TTC549 (cell line): Measurements from ENCODE around the gene MAGEF1.

Experiments
- FAIRE-seq: peaks from 2 replicates; lab custom pipeline; 2012; peaks lifted over from hg19 to GRCh38; lab: Jason Lieb, UNC

The MAGEF1 gene, protein sequence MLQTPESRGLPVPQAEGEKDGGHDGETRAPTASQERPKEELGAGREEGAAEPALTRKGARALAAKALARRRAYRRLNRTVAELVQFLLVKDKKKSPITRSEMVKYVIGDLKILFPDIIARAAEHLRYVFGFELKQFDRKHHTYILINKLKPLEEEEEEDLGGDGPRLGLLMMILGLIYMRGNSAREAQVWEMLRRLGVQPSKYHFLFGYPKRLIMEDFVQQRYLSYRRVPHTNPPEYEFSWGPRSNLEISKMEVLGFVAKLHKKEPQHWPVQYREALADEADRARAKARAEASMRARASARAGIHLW

DNA sequence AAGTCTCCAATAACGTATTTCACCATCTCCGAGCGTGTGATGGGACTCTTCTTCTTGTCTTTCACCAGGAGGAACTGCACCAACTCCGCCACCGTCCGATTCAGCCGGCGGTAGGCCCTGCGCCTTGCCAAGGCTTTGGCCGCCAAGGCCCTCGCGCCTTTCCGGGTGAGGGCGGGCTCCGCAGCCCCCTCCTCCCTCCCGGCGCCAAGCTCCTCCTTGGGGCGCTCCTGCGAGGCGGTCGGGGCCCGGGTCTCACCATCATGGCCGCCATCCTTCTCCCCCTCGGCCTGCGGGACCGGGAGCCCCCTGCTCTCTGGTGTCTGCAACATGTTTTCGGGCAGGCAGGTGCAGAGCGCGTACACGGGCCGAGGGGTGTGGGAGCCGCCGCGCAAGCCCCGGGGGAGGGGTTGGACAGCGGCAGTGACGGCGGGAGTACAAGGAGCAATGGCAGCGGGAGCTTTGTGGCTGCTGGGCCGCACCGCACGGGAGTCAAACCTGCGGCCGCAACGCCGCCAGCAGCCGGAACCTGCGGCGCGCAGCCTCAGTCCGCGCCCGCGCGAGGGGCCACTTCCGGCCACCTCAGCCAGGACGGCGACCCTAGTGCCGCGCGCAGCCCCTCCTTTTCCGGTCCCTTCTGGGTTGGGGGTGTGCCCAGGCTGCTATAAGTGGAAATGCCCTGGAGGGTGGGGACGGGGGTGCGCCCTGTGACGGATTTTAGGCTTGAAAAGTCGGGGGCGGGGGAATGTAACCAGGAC lies at the start of gene MAGEF1:
TSS of gene MAGEF1 (minus strand) at position 572 of the 755 bp plus-strand sequence. CDS start at position 329, 243 bp downstream.
- no peak for FAIRE-seq

DNA sequence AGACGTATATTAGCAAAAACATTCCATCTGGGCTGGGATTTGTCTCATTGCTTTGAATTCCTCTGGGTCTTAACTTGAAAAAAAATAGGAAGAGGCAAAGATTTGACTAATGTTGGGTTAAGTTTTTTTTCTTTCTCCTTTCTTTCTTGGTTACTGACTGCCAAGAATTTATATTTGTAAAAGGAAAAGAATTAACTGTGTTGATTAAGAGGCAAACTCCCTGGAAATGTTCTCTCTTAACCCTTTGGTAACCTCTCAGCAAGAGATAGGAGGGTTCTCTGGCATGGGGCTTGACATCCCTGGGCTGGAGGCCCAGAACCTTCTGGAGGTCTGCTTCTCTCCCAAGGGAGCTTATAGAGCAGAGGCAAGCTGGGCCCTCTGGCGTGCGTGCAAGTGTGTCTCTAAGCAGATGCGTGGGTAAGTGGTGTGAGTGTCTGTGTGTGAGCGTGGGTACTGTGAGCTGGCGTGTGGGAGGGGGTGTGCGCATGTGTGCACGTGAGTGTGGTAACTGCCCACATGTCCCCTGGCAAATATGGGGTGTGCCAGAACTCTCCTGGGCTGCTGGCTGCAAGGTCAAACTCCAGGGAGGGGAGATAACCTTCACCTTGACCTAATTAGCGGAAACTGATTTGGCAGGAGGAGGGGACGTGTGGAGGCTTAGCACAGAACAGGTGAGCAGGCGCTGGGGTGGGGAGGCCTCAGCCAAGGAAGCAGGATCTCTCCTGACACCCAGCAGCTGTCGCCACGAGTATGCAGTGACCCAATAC lies 49.4 kb upstream of the MAGEF1 start:
- FAIRE-seq, result no peak

DNA sequence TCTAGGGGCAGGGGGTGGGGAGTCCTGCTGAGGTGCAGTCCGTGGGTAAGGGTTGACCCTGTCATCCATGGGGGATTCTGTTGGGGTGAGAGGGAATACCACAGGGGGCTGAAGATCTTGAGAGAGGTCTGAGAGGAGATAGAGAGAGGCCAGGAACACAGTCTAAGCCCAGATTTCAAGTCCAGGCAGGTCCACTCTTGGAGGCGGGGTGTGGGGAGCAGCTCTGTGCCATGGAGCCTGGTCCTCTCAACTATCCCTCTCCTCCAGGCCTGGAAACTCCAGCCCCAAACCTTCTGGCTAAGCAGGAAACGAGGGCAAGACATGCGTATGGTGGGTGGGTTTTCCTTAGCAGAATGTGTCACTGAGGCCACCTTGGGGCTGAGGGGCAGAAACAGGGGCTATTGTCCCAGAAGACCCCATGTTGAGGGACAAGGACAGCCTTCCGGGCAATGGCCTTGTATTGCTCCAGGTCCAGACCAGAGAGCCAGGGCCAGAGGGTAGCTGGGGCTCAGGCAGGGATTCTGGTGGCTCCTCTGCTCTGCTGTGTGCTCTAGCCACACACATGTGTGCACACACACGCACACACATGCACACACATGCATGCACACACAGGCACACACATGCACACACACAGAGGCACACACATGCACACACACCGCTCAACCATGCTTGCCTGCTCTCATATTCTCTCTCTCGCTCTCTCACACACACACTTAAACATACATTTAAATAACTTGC lies 48.6 kb upstream of the MAGEF1 start:
- FAIRE-seq, result no peak

DNA sequence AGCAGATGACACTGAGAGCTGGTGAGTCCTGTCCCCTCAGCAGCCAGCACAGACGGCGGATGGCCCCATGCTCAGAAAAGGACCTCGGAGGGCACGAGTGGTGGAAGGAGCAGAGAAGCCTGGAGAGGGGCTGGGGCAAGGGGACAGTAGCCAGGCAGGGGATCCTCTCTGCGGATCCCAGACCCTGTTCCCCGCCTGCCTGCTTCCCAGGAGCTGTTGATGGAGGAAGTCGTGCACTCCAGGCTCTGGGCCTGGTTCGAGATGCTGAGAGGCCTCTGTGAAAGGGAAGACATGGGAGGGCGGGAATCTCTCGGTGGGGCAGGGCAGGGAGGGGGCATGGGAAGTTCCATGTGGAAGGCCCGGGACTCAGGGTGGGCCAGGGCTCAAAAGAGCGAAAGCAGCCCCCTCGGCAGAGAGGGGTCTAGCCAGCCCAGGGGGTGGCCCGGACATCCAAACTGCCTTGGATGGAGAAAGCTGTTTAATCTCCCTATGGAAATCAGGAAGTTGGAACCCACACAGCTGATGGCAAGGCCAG lies 47.9 kb upstream of the MAGEF1 start:
- FAIRE-seq, result no peak

DNA sequence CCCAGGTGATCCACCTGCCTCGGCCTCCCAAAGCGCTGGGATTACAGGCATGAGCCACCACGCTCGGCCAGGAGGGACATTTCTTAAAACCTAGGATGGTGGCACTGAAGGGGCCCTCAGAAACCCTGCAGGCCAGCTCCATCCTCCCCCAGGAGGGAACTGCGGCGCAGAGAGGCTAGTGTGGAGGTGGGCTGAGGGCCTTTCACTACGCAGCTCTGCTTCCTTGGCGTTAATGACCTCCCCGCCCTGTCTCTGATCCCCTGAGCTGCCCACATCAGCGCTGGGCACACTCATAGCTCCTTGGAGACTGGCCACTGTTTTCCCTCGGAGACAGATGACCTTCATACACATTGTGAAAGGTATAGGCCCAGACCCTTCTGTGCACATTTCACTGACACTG lies 46.2 kb upstream of the MAGEF1 start:
- no peak for FAIRE-seq

DNA sequence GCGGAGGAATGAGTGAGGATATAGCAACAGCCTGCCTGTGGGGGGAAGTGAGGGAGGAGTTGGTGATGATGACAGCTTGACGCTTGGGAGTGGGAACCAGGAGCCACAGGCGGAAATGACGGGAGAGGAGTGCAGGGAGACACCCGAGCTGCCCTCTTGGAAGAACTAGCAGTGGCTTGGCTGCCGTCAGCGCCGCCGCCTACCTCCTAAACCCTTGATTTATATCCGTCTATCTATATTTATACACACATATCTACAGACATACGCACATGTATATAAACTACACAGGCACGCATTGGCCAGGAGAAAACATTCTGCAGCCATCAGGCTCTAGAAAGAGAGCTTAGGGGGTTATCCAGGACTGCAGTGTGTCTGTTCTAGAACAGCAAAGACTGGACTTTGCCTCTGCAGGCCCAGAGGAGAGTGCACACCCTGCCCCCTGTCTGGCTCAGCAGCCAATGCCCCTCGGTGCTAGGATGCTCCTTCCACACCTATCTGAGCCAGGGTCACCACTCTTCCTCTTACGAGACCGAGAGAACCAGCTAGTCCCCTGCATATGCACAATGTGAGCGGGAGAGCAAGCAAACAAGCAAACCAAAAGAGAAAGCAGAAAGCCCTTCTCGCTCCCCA lies 45.3 kb upstream of the MAGEF1 start:
- no peak for FAIRE-seq

DNA sequence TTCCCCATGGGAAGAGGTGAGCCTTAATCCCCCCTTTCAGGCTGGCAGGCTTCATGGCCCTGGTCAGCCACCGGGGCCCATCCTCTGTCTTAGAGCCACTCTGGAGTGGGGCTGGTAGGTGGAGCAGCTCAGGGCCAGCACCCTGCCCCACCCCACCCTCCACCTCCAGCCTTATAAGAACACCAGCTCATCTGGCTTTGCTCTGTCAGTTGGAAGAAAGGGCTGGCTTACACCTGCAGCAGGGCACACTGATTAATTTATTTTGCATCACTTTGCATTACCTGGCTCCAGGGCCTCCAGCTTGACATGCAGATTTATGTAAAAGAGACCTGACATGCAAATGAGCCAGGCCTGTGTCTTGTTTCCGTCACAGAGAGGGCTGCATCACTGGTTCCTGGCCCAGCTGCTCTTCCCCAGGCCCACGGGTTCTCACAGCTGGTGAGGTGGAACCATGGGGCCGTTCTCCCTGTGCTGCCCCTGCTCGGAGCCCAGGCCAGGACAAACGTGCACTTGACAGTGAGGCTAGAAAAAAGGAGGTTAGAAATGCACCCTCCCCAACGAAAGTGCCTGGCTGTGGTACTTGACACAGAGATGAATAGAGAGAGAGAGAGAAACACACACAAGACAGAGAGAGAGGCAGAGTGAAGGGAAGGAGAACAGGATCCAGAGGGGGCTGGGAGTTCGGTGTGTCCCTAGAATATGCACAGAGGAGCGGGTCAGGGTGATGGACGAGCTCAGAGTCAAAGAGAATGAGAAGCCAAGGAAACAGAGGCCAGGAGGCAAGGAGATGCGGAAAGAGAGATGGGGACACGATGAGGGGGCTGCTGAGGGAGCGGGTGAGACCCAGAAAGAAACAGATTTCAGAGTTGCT lies 44.5 kb upstream of the MAGEF1 start:
- FAIRE-seq, result no peak

DNA sequence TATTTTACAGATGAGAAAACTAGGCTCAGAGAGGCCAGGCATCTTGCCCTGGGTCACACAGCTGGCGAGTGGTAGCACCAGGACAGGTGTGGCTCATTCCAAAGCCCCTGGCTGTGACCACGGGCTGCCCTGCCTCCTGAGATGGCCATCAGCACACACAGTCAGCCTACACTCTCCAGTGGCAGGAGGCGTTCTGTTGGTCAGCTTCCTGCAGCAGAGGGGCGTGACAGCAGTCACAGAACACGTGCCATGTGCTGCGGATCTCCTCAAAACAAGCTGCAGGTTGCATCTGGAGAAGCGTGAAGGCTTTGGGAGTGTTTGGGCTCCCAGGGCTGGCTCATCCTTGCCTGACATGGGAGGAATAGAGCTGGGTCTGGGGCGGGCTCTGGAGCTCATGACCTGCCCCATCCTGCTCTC lies 43.5 kb upstream of the MAGEF1 start:
- FAIRE-seq, result no peak

DNA sequence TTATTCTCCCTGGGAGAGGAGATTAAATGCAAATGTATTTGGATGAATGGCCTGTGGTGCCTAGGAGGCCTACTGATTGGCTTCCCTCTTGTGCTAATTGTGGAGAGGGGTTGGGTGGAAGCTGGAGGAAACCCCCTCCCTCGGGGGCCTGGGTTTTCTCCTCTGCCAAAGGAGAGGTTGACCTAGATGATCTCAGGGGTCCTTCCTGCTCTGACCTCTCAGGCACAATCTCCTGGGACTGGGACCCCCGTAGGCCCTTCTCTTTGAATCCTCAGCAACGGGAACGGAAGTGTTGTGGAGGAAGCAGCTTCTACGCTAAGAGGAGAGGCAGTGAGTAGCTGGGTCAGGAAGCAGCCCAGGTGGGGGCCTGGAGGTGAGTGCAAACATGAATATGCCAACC lies 40.5 kb upstream of the MAGEF1 start:
- FAIRE-seq, result no peak

DNA sequence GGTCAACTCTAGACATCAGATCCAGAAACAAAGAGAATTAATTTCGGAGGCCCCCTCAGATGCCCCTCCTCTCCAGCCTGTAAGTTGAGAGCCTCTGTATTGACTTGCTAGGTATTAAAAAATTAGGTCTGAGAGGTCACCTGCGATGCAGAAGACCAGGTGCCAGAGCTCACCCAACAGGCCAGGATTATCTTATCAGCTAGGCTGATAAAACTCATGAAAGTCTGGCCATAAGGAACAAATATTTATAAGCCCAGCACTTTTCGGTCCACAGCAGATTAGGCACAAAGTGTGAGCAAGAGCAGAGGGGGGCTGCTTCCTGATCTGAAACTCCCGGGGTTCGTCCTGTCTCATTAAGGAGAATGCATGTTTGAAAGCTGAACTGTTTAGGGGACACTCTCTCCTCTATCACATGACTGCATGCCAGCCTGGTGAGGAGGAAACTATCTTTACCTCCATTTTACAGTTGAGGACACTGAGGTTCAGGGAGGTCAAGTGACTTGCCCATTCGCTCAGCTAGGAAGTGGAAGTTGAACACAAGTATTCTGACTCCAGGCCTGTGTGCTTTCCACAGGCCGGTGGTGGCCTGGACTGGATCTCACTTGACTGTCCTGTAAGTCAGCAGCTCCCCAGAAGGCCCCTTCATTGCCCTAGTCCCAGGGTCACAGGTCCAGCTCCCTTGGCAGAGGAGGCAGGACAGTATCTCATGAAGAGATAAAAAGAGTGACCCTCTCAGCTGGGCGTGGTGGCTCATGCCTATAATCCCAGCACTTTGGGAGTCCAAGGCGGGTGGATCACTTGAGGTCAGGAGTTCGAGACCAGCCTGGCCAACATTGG lies 39.6 kb upstream of the MAGEF1 start:
- FAIRE-seq, result no peak

DNA sequence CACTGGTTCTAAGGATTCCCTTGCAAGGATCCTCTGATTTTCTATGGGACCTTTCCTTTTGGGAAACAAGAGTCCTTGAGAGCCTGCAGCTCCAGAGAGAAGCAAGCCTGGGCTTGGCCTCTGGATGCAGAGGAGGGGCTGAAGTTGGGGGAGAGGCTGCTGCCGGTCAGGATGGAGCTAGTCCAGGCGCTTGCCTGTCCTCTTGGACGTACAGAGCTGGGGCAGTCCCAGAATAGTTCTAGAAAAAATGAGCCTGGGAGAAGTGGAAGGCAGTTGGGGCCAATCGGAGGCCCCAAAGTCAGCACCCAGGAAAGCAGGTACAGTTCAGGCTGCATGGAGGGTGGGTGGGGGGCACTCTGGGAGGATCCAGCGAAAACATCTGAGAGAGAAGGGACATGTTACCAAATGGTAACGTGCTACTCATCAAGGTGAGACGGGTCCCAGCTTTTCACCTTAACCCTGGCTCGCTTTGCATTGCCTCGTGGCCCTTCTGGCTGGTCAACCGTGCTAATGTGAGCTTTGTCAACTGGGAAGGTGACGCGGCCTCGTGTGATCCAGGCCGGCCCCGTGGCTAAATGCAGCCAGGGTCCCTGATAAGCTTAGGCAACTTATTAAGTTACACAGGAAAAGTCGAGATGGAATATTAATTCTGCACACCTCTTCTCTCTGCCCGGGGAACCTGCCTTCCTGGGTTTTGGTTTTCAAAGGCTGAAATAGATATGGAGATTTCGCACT lies 38.7 kb upstream of the MAGEF1 start:
- FAIRE-seq, result no peak

DNA sequence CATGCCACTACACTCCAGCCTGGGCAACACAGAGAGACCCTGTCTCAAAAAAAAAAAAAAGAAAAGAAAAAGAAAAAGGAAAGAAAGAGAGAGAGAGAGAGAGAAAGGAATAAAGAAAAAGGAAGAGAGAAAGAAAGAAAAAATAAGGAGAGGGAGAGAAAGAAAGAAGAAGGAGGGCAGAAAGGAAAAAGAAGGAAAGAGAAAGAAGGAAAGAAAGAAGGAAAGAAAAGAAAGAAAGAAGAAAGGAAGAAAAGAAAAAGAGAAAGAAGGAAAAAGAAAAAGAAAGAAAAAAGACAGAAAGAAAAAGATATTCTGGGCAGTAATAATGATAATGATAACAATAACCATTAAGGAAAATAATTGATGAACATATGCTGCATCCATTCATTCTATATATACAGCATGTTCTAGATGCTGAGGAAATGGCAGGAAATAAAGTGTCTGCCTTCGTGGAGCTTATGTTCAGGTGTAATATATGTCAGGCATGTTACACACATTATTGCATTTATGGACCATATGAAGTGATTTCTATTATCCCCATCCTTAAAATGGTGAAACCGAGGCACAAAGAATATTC lies 37.4 kb upstream of the MAGEF1 start:
- FAIRE-seq, result no peak

DNA sequence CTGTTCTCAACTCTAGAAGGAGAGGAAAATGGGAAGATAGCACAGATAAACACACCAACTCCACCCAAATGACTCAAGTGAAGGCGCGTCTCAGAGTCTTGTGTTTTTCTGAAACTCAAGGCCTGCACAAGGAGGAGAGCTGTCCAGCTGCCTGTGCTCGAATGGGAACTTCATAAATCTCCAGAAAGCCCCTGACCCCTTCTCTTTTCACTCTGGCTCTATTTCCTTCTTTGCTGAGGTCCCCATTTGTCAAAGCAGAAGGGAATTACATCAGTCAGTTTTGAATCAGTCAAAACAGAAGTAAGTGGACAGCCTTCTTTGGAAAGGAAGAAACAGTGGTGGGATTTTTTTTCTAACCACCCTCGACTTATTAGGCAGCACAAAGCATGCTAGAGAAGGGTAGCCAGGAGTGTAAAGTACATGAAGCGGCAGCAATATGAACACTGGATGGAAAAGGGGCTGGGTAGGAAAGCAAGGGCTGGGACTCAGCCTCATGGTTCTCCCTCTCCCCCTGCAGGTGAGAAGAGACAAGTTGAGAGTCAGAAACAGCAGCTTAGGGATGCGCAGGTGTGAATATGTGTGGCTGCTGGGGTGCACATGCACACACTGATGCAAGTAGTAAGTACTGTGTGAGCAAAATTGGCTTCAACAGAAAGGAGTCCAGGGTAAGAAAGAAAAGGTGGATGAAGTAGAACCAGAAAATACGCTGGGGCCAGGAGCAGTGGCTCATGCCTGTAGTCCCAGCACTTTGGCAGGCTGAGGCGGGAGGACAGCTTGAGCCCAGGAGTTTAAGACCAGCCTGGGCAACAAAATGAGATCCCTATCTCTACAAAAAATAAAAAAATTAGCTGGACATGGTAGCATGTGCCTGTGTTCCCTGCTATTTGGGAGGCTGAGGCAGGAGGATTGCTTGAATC lies 36.6 kb upstream of the MAGEF1 start:
- no peak for FAIRE-seq

DNA sequence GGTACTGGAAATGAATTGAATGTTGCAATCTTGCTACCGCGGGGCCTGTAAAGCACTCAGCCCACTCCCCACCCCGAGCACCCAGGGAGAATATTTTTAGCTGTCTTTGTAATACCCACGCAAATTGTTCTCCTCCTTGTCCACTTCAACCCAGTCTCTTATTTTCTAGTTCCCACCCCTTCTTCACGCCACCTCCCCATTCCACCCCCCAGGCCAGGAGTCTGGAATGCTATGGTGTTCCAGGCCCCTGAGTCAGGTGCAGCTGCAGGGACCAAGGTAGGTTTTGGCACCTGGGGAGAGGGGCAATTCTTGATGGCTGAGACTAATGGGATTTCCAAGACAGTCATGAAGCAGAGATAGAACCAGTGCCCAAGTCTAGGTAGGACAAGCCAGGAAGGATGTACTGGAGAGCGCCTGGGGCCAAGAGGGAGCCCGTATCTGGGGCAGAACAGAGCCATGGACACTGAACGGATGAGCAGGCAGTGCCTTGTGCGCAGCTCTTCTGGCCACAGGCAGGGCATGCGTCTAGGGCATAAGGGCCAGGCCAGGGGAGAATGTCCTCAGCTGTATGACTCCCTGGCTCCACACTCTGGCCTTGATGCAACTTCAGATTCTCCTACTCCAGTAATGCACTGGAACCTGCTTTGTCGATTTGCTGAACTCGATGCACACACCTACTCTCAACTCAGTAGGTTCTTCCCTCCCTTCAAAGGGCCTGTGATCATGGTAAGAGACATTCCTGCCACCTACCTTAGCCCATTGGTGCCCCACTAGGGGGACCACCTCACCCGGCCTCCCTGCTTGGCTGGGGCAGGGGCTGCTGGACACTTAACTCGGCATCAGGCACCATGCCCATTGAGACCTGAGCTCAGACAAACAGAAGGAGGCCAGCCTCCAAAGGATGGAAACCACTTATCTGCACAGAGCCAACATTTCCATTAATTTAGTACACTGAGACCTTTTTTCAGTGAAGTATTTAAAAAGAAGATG lies 34.6 kb upstream of the MAGEF1 start:
- no peak for FAIRE-seq

DNA sequence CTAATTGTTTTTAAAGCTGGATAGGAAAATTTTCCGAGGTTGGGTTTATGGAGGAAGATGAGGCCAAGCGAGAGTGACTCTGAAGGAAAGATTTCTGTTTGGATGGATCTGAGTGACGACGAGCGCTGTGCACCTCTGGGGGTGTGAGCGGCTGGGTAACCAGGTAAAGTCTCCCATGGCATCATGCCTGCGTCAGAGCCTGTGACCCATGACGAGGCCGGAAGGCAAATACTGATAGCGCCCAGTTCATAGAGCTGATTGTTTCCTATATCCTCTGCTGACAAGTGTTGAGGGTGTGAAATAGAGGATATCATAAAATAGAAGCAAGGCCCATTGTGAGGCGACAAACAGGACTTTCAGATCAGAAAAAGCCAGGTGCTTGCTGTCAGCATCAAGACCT lies 33.7 kb upstream of the MAGEF1 start:
- FAIRE-seq, result no peak

DNA sequence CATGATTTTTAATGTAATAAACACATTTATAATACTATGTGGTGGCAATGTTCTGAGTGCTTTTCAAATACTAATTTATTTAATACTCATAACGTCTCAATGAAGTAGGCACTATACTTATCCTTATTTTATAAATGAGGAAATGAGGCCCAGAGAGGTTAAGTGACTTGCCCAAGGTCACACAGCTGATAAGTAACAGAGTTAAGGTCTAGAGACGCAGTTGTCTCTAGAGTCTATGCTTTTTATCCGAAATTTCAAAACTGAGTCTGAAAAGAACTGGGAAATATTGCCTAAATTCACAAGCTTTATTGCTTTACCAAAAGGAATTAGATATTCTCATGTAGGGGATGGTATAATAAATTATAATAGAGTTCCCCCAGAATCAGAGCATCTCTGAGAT lies 31.4 kb upstream of the MAGEF1 start:
- no peak for FAIRE-seq
